ENCODE results near the gene FSTL4.

The FSTL4 gene

DNA sequence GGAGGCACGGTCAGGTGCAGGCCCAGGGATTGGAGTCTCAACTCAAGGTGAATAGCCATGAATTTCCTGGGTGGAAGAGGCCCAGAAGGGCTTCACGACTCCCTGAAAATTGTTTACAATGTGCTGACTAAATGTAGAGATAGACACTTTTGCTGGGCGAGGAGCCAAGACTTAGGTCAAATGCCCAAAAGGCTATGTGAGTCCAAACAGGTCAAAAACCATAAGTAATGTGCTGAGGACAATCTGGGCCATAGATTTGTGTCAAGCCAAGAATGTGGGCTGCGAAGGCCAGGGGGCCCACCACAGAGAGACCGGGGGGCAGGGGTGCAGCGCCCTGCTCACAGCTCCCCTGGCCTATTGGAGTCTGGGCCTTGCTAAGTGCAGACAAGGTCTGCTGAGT is 362.7 kb downstream of the FSTL4 start:
- no peak for DNase-seq

GRCh38 chr5:133247881-133248624 is 364.3 kb downstream of the FSTL4 start:
- no peak for DNase-seq

DNA sequence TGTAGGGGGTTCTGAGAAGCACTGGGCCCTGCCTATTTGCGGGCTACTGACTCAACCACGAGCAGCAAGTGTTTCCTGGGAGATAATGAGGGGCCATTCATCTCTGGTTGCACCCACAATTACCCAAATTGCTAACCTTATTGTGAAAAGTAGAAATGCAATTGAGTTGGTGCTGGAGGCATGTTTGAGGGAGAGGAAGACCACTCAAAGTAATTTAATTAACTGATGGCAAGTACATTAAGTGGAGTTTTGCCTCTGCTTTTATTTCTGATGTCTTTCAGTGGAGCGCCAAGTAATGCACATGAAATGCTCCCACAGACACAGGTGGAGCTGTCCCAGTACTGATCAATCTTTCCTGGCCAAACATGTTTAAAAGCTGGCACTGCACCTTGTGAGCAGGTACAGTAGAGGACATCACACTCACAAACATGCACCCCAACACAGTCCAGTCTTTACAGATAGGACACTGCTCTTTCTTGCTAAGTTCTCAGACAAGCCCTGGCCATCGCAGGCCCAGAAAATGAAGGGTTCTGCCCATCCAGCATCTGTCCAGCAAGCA is 365.1 kb downstream of the FSTL4 start:
- no peak for DNase-seq

DNA sequence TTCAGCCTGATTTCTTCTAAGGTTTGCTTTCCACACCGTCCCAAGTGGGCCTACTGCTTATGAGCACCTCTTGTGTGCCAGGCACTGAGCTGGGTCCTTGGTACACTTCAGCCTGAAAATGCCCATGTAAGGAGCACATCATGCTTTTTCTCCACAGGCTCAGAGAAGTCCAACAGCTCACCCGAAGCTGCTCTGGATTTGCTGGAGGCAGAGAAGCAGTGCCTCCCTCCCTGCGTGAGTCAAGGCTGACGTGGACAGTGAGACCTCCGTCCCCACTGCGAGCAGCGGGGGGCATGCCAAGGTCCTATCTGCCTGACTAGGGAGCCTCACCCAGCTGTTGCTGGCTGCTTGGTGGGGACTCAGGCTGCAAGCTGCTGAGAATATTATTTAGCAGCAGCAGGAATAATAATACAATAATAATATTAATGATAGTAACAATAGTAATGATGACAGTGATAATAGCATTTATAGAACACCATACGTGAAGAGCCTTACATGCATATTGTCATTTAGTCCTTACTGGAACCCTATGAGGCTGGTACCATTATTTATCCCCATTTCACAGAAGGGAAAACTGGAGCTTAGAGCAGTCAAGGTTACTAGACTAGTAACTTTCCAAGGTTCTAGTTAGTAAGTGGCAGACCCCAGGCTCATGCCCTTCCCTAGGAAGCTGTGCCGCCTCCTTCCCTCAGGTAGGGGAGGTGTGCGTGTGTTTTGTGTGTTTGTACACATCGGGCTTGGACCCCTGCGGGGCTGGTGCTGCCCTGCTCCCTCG is 365.8 kb downstream of the FSTL4 start:
- DNase-seq, result no peak

- no peak for DNase-seq
Observed at GRCh38 chr5:133246053-133246370, 366.3 kb downstream of the FSTL4 start.

- DNase-seq, result no peak
Observed at GRCh38 chr5:133245191-133246052, 366.9 kb downstream of the FSTL4 start.

DNA sequence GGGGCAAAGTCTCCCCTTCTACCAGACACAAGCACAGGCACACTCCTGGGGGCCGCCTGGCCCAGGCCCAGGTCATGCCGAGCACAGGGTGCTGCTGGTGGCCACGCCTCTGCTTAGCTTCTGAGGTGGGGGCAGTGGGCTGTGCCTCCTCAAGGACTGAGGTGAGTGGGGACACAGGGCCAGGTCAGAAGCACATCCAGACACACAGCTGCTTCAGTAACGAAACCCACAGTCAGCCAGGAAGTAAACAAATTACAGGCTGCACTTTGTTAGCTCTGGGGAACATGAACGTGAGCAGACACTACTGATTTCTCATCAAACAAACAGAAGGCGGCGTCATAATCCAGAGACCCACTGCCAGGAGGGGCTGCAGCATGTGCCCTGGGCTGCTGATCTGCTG is 368.1 kb downstream of the FSTL4 start:
- no peak for DNase-seq

- no peak for DNase-seq
Observed at GRCh38 chr5:133243196-133243595, 369.1 kb downstream of the FSTL4 start.

- DNase-seq, result no peak
Observed at GRCh38 chr5:133242221-133242835, 370.0 kb downstream of the FSTL4 start.

GRCh38 chr5:133241179-133242092 is 370.9 kb downstream of the FSTL4 start:
- DNase-seq, result no peak

- DNase-seq, result no peak
Observed at GRCh38 chr5:133240425-133241091, 371.8 kb downstream of the FSTL4 start.

DNA sequence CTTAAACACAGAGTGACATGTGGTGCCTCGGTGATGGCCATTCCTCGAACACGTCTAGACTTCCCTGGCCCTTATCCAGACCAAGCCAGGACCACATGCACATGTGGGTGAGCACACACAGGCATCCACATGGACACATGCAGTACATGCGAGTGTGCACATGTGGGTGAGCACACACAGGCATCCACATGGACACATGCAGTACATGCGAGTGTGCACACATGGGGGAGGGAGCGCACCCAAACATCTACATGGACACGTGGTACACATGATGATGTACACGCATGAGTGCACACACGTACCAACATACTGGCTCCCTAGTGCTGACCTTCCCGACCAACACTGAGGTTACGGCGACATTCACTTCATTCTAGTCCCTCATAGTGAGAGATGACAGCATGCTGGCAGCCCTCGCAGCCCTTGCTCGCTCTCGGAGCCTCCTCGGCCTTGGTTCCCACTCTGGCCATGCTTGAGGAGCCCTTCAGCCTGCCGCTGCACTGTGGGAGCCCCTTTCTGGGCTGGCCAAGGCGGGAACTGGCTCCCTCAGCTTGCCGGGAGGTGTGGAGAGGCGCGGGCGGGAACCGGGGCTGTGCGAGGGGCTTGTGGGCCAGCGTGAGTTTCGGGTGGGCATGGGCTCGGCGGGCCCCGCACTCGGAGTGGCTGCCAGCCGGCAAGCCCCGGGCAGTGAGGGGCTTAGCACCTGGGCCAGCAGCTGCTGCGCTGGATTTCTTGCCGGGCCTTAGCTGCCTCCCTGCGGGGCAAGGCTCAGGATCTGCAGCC is 373.7 kb downstream of the FSTL4 start:
- DNase-seq, result no peak

DNA sequence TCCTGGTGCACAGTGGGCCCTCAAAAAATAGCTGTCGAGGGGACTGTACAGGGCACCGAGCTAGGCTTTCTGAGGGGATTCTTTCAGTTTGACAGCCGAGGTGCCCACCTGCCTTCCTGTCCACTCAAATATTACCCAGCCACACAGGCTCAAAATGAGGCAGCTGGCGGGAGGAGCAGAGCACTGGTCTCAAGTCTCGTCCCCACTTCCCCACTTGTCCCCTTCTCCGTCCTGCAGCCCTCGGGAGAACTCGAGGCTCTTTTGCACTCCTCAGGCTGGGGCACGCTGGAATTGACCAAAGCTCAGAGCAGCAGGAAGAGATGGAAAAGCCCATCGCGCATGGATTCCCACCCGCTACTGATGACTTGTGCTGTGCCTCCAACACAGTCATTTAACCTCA is 375.4 kb downstream of the FSTL4 start:
- DNase-seq, result no peak

- no peak for DNase-seq
Observed at GRCh38 chr5:133236541-133236951, 375.8 kb downstream of the FSTL4 start.

DNA sequence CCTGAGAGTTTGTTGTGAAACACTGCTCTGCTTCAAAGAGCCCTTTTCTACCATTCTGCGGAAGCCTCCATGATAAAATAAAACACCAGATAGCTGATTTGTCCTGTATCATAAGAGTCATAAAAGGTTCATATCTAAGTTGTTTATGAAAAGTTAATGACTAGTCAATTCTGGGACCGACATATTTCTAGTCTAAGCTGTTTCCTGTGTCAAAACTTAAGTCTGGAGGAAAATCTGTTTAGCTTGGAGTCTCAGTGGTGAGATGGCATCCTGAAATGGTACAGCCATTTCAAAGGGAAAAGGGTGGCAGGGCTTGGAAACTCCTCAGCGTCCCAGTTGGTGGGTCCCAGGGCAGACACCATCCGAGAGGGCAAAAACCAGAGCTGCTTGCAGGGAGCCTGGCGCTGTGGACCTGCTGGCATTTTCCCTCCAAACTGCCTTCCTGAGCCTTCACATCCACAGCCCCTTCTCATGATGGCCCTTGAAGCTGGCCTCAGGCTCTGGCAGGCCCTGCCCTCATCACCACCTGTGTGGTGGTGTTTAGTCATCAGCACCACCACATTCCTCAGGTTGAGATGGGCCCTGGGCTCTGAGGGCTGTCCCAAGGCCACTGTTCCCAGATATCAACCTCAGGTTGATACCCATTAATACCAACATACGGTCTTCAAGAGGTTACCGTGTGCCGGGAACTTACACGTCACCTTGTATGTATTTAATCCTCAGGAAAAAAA is 376.5 kb downstream of the FSTL4 start:
- DNase-seq, result no peak

- DNase-seq, result no peak
Observed at GRCh38 chr5:133234911-133235310, 377.4 kb downstream of the FSTL4 start.

- no peak for DNase-seq
Observed at GRCh38 chr5:133234273-133234672, 378.1 kb downstream of the FSTL4 start.

GRCh38 chr5:133233616-133234015 is 378.7 kb downstream of the FSTL4 start:
- DNase-seq, result no peak

DNA sequence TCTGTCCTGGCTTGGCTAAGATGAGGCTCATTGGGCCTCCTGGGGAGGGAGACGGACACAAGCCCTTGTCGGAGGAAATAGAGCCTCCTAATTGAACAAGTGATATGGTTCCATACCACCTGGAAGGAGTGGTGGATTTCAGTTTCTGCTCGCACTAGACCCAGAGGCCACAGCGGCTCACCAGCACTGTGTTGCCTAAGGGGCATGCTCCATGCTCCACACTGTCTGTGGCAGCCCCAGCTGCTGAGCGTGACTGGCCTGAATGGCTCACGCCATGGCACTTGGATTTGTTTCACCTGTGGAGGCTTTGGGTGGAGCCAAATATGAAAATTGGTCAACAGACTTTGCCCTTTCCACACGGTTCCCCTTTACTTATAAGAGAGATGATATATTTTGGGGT is 379.4 kb downstream of the FSTL4 start:
- DNase-seq, result no peak

DNA sequence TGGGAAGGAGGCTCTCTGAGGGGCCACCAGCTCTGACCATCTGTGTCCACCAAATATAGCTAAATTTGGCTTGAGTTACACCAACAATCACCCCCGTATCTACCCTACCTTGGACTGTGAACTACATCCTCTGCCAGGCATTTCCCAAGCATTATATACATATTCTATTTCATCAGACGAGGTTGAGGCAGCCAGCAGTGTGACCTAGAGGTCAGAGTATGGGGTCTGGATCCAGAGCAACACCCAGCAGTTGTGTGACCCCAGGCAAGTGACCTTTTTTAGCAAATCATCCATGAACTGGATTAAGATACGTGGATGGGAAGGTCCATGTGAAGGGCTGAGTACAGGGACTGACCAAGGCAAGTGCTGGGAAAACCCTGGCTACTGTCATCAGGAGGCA is 379.9 kb downstream of the FSTL4 start:
- DNase-seq, result no peak

All from NCI-H187 treated with DMSO at 0.1 percent for 48 hours (cell line).